GM19438 (cell line): ENCODE results near the gene FOXI2.

Experiments used
- ATAC-seq: cut with Tn5 transposase; IDR thresholded peaks from one replicate; pipeline ENCODE4 v1.9.1; 2021; ENCODE audit warnings: low read depth; ENCODE audit not compliant: unreplicated experiment

Gene FOXI2

DNA sequence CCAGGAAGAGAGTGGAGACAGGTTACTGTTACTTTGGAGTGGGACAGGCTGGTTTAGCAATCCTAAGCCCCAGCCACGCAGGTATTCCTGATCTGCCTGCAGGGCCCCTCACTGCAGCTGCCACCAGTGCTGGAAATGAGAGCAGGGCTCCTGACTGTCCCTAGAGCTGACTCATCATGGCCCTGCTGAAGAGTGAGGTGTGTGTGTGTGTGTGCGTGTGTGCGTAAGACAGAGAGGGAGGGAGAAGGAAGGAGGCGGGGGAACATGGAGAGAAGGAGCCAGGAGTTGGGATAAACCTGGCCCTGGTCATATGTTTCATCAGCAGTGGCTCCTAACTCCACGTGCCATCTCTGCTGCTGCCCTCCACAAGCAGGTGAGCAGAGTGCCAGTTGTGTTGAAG is 3.6 kb downstream of the FOXI2 start:
- ATAC-seq: no peak

DNA sequence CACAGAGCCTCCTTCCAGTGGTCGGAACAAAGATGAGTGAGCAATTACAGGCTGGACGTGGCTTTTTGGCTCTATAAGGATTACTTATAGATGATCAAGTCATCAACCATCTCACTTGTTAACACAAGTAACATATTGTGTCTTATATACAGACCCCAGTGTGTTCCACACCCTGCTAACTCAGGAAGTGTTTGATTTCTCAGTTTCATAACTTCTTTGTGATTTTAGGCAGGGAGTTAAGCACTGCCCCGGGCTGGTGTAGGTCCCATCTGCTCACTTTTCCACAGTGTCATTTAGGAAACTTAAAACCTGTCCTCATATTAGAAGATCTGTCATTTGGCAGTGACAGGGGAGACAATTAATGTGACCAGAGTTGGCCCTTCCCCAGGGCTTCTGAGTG is 6.2 kb downstream of the FOXI2 start:
- no peak for ATAC-seq

DNA sequence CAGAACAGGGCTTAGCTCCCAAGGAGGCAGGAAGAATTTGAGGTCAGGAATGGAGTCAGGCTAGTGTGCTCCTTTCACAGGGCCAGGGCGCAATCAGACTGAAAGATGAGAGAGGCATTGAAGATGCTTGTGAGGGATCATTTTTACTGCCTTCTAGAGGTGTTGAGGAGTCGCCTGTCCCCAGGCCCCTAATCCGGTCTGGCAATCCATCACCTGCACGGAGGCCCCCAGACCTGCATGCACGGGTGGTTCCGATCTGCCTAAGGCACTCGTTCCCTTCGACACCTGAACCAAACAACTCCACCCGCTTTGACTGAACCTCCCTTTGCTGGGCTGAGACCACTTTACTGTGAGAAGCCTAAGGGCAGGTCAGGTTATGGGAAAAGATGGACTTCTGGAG is 8.0 kb downstream of the FOXI2 start:
- ATAC-seq: no peak

GRCh38 chr10:127745861-127746260 is 8.9 kb downstream of the FOXI2 start:
- no peak for ATAC-seq

- no peak for ATAC-seq
These were observed 18.8 kb downstream of the FOXI2 start for GRCh38 chr10:127755753-127756152.

- ATAC-seq: no peak
These were observed 19.3 kb downstream of the FOXI2 start for GRCh38 chr10:127756264-127756663.

DNA sequence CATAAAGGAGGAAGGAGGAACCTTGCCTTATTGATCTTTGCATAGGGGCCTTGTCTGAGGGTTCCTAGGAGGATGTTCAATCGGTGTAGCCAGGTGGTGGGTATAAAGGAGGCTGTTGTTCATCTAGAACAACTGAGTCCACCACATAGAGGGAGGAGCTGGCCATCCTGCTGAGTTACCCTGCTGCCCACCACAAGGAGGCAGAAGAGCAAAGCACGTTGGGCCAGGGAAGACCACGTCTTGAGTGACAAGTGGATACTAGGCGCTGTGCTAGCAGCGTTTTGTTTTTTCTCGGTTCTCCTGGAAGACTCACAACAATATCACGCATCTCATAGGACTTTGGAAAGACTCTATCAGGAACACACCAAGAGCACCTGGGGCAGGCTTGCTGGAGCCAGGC is 20.0 kb downstream of the FOXI2 start:
- no peak for ATAC-seq

- no peak for ATAC-seq
These were observed 22.3 kb downstream of the FOXI2 start for GRCh38 chr10:127759276-127759675.

GRCh38 chr10:127762925-127763324 is 25.9 kb downstream of the FOXI2 start:
- no peak for ATAC-seq

- ATAC-seq: no peak
These were observed 38.0 kb downstream of the FOXI2 start for GRCh38 chr10:127774766-127775559.

GRCh38 chr10:127776816-127777215 is 39.8 kb downstream of the FOXI2 start:
- ATAC-seq: no peak

DNA sequence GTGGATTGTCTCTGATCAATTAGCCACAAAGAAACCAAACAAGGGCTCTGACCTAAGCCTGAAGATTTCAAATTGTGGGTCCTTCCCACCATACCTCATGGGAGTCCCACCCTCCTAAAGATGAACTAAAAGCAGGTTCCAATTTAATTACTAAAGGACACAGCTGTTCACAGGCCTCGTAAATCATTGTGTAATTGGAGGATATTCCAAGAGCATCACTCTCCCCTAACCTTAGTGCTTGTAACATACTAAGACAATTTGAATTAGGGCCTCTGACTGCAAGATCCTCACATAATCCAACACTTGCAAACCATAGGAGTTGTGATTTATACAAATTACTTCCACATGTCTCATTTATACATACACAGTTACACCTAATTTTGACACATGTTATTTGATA is 44.4 kb downstream of the FOXI2 start:
- ATAC-seq: no peak

DNA sequence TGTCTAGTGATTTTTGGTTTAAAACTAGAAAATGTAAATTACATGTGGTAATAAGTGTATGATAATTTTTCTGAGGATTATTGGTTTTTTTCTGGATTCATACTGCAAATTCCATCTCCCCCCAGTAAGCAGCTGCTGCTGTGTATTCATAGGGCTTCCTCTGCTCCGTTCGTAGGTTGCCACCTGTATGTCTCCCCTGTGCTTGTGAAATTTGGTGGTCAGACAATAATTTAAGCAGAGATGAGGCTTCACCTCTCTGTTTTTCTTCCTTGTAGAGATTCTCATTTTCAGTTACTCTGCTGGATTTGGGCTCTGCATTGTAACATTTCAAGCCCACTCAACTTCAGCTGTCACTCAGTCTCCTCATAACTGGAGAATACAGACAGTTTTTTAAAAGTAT is 50.9 kb downstream of the FOXI2 start:
- no peak for ATAC-seq

DNA sequence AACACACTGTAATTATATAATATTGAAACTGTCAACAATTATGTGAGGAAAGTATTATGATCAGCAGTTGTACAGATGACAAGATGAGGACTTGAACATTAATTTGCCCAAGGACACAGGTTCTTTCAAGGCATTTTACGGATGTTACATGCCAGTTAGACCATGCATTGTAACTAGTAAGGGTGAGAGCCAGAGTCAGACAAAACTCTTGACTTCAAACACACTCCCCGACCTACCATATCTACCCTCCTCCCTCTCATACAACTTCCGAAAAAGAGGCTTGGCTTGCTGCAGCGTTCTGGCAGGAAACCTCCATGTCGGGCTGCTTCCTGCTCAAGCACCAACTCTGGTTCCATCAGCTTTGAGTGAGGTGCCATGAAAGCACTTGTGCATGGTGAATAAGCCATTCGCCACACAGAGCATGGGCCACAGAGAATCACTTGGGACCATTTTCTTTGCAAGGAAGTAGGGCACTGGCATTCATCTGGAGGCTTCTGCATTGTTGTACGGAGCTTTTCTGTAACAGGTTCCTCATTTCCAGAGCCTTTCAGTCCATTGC is 53.2 kb downstream of the FOXI2 start:
- ATAC-seq: no peak
